HUDEP-2 (cell line): Measurements from ENCODE around the gene FOS.

Source experiments
- DNase-seq, 76 experiments: peaks; one replicate each; lab custom pipeline; 2025; ENCODE audit not compliant: unreplicated experiment in 76 of 76; lab: John Stamatoyannopoulos, UW

The FOS gene

DNA sequence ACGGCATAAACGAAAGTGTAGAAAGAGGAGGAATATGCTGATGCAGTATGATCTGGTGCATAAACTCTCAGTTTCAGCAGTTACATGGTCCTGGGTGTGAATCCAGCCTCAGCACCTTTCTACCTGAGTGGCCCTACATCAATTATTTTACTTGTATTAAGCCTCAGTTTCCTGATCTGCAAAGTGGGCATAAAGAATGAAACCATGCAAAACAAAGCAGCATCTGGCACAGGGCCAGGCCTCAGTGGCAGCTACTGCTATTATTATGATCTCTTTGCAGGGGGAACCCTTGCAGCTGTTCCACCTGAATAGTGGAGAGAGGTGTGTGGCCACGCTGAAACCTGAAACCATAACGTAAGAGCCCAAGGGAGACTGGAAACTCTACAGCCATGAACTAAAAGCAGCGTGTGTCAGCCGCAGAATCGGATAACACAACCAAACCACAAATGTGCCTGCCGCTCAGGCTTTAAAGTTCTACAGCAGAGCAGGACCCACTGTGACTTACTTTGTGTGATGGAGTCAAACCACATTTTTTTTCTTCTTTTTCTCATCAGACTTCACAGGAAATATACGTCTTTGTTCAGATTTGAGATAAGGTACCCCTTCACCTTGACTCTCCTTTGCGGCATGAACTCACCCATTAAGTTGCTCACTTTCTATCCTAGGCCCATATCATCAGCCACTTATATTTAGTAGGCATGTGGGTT lies 29.2 kb upstream of the FOS start:
- peak in 2 of 76 experiments; percentile 4 to 37 for DNase-seq

DNA sequence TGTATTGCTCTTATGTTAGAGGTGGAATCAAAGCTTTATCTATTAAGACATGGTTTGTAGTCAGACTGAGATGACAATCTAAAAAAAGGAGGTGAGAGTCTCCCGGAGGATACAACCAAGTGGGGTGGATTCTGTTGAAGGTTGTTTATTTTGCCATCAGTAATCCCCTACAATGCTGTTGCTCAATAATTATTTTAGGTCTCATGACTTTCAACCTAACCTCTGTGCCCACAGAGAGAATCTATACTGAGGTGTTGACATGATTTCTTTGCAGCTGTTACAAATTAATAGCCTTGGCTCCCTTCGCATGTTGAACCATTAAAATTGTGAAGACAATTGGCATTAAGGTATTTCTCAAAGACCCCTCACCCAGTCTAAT lies 28.7 kb upstream of the FOS start:
- DNase-seq = no peak

DNA sequence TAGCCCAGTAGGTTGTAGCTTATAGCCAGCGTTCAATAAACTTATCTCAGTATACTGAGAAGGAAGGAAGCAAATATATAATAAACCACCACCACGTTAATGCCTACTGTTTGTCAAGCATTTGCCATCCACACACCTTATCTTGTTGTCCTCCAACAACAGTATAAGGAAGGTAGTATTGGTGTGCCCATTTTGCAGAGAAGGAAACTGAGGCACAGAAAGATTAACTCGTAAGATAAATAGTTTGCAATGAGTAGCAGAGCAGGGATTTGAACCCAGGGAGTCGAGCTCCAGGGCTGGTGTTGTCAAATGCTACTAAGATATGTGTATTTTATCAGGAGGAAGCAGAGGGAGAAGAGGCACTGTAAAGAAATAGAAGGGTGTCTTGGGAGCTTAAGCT lies 27.8 kb upstream of the FOS start:
- DNase-seq = no peak

DNA sequence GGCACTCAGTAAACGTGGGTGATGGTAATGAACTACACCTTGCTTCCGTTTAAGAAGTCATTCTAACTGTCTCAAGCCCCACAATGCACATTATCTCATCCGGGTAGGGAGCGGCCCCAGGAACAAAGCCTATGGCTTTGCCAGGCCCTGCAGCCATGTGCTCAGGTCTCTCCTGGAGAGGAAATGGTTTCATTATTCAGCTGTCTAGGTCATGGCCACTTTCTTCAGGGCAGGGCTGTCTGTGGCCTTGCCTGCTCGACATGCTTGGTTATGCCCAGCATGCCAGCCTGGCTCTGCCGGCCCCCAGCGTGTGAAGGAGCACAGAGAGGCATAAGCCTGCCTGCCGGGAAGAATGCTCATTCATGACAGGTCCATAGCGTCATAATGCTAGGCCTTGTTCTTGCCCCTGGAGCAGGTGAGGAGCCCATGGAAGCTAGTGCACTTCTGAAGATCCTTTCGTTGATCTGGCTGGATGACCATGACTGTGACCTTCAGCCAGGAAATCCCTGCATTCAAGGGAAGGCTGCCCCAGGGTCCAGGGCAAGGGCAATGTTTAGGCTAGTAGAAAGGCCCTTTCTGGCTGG lies 26.3 kb upstream of the FOS start:
- DNase-seq = no peak

DNA sequence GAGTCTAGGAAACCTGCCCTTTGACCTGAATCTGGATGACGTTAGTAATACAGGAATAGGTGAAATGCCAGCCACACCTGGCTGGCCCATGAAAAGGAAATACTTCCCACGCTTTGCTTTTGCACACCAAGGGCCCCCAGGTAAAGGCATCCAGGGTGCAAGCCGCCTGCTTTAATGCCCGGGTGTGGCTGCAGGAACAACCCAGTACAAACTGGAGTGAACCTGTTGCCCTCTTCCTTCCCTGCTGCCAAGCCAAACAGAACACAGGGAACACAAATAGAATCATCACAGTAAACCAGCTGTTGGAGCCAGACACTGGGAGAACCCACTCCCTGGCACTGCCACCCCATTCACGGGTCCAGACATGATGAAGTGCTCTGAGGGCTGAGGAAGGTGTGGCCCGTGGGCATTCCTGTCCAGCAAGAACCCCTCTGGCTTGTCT lies 24.2 kb upstream of the FOS start:
- no peak for DNase-seq

DNA sequence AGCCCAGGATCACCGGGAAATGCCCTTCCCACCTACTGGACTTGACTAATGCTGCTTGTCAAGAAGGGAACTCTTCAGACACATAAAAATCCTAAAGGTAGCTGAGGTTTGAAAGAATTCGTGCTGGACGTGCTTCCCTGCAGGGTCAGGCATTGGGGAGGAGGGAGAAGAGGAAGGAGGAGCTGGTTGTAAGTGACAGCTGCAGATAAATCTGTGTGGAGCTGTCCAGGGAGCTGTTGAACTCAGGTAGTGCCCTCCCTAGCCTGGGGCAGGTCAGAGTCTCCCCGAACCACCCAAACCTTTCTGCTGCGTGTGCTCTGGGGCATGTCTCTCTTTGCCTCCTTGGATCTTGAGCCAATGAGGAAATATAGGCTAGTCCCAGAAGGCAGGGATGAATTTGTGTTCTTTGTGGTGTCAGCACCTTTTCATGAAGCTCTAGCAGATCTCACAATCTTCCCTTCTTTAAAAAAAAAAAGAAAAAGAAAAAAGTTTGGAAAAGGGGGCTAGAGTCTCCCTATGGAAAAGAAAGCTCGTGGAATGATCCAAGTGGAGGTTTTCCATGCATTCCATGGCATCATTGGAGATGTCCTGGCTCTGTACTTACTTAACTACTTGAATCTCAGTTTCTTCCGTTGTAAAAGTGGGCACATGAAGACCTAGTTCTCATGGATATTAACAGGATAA lies 23.6 kb upstream of the FOS start:
- DNase-seq = no peak

DNA sequence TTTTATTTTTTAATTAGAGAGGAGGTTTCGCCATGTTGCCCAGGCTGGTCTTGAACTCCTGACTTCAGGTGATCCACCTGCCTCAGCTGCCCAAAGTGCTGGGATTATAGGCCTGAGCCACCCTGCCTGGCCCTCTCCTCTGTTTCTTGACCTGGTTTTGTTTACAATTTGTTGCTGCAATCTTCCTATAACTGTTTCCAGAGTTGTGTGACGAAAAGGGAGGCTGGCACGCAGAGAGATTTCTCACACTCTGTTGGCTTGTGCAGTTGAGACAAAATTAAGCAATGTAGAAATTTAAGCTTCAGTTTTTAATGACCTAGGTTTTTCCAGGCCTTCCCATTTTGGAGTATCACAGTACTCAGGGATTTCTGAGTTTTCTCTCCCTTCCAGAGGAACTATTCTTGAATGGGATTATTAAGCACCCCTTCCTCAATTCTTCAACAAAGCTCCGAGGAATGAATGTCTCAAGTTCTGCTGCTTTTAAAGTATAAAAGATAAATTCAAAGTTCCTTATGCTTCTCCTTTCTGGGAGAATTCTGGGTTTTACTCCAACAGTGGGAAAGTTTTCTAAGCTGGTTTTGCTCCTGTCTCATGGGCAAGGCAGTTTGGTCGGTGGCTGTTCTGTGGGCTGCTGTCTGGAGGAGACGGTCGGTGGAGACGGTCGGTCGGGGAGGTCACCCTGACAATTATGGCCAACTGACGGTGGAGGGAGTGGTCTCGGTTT lies 20.4 kb upstream of the FOS start:
- peak in 7 of 76 experiments; percentile 52 to 74 (median 63) for DNase-seq

DNA sequence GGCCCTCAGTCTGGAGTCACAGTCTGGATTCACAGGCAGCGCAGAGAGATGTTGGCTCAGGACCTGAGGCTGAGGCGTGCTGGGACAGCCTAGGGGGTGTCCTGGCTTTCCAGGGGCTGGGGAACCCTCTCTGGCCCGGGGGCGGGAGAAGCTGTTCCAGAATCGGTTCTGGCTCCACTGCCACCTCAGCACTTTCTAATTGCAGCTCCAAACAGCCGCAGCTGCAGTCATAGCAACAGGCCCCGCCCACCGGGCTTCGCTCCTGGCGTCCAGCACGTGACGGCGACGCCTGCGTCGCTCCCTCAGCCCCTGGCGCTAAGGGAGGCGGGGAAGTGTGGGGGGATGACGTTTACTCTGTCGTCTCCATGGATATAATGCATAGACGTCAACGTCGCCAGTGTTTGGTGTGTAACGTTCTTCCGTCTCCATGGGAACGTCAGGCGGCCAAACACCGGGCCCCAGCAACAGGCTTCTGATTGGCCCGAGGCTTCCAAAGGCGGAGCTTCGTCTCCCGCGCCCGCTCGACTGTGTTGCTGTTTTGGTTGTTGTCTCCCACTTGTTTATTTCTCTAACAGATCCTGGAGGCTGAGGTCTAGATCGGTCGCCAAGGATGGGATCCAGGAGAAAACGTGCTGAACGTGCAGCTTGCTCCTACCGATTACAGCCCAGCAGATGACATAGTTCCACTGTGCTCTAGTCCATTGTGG lies 19.7 kb upstream of the FOS start:
- DNase-seq = peak; percentile 60 to 99 (median 97)

DNA sequence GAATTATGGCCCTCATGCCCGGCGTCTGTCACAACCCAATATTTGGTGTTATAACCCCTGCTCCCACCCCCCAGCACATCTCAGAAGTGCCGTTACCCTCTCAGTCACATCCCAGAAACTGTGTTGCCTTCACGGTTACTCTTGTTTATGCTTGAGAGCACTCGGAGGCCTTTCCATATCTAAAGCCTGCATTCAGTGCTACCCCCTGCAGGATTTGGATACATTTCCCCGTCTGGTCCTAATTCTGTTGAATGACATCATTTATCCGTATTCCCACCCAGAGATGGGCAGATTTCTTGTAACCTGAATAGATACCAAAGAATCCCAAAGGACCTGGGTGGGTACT lies 19.1 kb upstream of the FOS start:
- DNase-seq = peak in 9 of 76 experiments; percentile 8 to 57 (median 47)

DNA sequence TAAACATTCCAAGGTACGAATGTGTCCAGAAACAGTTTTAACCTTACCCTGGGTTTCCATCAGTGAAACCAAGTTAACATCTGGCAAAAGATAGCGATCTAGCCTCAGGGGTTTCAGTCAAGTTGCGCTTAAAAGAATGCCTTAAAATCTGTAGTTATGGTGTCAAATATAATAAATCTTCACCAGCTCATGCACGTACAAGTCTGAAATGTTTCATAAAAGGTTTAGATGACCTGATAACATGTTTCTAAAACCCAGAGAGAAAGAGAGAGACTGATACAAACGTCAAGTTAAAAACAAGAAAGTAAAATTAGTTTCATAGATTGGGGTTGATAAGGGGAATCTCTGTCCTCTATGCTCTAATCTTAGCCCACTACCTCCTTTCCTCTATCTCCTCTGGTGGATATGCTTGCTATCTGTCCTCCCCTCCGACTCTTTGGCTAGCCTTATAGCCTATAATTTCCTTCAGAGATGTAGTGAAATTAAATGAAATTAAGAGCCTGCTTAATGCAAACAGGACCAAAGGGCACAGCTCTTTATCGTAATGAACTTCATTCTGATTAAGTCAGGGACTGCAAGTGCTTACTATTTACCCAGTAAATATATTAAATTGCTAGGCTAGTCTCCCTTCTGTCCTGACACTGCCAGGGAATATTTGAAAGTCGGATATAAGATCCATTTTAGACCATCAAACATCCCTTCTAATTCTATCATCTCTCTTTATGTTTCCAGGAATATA lies 18.4 kb upstream of the FOS start:
- DNase-seq = no peak

DNA sequence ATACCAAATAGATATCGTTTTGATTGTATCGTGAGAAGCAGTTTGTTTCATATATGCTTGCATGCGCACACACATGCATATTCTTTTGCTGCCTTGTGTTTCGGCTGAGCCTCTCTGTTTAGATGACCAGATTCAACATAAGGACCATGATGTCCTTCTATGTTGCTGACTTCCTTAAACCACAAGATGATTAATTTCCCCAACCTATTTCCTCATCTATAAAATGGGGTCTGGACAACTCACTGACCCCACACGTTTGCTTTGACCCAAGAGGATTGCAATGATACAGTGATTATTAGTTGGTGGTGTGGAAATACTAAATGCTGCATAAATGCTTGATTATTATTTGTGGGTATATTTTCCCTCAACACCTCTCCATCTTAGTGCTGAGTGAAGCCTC lies 16.8 kb upstream of the FOS start:
- DNase-seq = no peak

DNA sequence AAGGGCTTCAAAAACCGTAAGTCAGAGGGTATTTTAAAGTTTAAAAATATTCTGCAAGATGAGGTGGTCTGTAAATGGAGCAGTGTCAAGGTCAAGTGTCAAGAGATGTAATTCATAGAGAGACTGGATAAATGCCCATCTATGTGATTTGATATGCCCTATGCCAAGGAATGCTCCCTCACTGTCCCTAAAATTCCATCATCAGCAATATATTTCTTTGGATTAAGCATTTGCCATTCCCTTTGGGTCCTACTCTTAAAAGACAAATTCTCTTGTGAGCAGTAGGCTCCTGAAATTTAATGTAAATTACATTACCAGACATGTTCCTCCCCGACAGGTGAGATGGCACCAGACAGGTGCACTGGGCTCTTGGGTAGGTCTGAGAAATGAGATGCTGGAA lies 16.0 kb upstream of the FOS start:
- no peak for DNase-seq

DNA sequence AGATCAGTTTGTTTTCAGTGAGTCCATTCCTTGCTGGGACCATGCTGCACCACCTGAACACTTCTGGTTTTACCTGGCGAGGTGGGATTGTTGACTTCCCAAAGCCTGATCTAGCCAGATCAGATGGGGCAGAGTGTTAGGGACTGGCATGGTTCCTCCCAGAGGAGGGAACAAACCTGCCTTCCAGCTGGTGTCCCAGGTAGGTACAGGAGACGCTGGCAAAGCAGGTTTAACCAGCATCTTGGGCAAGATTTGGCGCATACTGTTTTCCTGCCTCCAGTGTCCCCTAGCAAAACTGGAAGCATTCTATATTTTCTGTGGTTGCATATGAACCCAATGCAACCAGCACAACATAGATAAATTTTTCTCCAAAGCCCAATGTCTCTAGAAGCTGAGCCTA lies 14.6 kb upstream of the FOS start:
- no peak for DNase-seq

DNA sequence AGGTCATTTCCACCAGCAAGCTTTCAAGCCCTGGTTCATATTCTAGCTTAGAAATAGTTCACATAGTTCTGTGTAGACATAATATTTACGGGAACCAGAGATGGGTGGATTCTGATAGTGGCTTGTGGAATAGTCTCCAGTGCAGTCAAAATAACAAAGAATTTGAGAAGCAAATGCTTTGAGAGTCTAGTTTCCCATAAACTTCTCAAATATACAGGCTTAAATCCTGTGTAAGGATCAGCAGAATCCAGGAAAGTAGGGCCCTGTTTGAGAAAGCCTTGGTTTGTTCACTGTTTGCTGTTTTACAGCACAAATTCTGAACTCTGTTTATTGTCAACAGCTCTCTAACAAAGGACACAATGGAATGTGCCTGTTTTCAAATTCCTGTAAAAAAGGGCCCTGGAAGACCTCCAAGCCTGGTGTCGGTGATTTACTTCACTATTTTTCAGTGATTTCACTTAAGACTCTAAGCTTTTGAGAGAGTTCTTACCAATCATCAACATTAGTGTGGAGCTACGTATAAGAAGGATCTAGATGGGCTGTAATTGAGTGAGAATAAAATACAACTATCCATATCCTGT lies 11.4 kb upstream of the FOS start:
- DNase-seq = no peak

DNA sequence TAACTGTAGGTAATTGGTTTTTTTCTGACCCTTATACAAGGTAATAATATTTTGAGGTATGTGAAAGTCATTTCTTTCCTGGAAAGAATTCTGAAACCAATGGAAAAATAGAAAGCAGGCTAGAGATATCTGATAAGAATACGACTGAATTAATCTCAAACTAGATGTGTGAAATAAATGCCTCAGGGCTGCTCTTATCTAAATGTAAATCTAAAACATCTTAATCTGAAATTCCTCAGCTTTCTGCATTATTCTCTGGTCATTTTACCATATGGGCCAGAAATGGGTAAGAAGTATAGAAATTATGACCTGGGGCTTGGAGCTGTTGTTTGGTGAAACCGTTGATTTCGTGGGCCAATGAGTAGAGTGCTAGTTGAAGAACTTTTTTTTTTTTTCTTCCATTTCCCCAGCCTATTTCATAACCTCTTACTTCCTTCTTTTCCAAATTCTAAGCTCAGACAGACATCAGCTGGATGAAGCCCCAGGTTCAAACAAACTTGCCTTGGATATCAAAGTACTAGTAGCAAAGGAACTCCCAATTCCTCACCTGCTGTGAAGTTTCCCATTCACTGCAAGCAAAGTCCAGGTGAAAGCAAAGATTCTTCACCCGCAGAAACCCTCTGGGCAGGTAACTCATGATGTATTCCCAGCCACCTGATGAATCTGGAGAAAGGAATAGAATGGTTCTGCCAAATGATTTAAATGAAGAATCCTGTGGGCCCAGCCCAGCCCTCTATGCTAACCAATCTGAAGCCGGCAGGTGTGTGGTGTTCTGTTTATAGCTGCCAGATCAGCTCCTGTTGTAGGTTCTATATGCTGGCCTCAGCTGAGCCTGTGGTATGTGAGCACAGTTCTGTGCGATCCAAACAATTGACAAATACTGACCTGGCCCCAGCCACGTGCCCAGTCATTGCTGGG lies 9.7 kb upstream of the FOS start:
- DNase-seq = no peak

DNA sequence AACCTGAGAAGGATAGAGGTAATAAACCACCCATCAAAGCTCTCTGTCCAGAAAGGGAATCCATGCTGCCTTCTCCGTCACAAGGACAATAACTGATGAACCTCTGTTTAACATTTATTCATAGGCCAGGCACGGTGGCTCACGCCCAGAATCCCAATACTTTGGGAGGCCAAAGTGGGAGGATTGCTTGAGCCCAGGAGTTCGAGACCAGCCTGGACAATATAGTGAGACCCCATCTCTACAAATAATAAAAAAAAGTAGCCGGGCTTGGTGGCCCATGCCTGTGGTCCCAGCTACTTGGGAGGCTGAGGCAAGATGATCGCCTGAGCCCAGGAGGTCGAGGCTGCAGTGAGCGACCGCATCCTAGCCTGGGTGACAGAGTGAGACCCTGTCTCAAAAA lies 7.1 kb upstream of the FOS start:
- DNase-seq = no peak

DNA sequence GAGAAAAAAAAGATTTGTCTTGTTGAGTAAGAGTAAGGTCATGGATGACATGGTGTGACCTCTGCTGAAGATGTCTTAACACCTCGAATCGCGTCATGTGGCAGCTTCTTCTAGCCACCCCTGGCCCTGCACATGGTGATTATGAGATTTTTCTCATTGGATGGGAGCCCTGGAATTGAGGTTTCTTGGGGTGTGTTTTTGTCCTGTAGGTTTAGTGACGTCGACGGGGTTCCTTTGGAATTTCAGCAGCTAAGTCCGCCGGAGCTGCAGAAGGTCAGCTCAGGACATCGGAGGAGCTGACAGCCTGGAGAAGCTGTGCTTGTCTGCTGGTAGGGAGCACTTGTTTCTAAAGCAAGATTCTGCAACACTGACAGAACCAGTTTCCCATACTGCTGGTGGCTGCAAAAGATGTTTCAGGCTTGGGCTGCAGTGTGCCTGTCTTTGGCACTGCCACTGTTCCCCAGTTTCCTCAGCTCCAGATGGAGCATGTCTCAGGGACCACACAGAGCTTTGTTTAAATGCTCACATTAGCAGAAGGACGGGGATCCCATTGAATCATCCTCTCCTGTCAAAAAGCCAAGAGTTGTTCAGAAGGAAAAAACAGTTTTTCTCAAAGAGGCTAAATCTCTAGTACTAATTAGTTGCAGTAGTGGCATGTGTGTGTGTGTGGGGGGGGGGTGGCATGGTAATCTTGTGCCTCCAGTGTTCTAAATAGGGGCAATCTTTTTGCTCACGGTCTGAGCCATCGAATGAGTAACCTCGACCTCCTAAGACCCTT lies 5.2 kb upstream of the FOS start:
- no peak for DNase-seq
